H1 (cell line): ENCODE measurements around the gene CERS1. TPM values are rescaled to one million over a fixed set of nuclear protein-coding genes. Genes with fewer than 3 reads are reported as not detected.
A peak's percentile ranks its signal among the peaks of the same experiment; 100 is the strongest.

ENCODE experiments used
- CTCF ChIA-PET: fragments of 300-600 bp; sonication (Branson Sonifier 250); formaldehyde crosslinking; loops from one replicate; lab custom pipeline; 2021; ENCODE audit not compliant: partially characterized antibody; lab: Charles Lee
- POLR2A ChIA-PET: fragments of 300-600 bp; sonication (Branson Sonifier 250); formaldehyde crosslinking; loops from one replicate; lab custom pipeline; 2021; ENCODE audit warnings: inconsistent platforms; ENCODE audit not compliant: partially characterized antibody; lab: Charles Lee
- DNase-seq, 2 experiments: peaks; one replicate each; pipeline versions ENCODE4 v3.0.0 to v3.0.0-alpha.2; 2010 to 2022; ENCODE audit warnings: low spot score in 2 of 2, low read depth in 1 of 2, mixed read lengths in 1 of 2
- FAIRE-seq: peaks from 2 replicates; lab custom pipeline; 2011; peaks lifted over from hg19 to GRCh38; lab: Jason Lieb, UNC
- H2AFZ ChIP-seq: 2 replicates; pipeline ENCODE4 v1.8.1; 2012; ENCODE audit warnings: low read length, inconsistent platforms
- H2AK5ac ChIP-seq: 2 replicates; pipeline ENCODE4 v1.6.1; 2013; ENCODE audit warnings: low read depth, low read length
- H2BK120ac ChIP-seq: replicated peaks from 2 replicates; pipeline ENCODE3; 2013; ENCODE audit warnings: low read depth, low read length, inconsistent platforms
- H2BK12ac ChIP-seq: 2 replicates; pipeline ENCODE4 v1.6.1; 2013; ENCODE audit warnings: low read depth, low read length
- H2BK15ac ChIP-seq: 2 replicates; pipeline ENCODE4 v1.6.1; 2013; ENCODE audit warnings: low read length
- H2BK20ac ChIP-seq: 2 replicates; pipeline ENCODE4 v1.6.1; 2013; ENCODE audit warnings: low read length
- H2BK5ac ChIP-seq: 2 replicates; pipeline ENCODE4 v1.6.1; 2013; ENCODE audit warnings: low read depth, low read length
- H3K14ac ChIP-seq: 2 replicates; pipeline ENCODE4 v1.6.1; 2013; ENCODE audit warnings: inconsistent platforms; ENCODE audit not compliant: insufficient read length
- H3K18ac ChIP-seq: 2 replicates; pipeline ENCODE4 v1.6.1; 2013; ENCODE audit warnings: low read length; ENCODE audit errors: extremely low read depth
- H3K23ac ChIP-seq: 2 replicates; pipeline ENCODE4 v1.6.1; 2013; ENCODE audit warnings: inconsistent platforms; ENCODE audit not compliant: insufficient read length
- H3K23me2 ChIP-seq: 2 replicates; pipeline ENCODE4 v1.6.1; 2013; ENCODE audit warnings: low read depth, low read length
- H3K27ac ChIP-seq: 2 replicates; pipeline ENCODE4 v1.6.1; 2011; ENCODE audit warnings: low read depth, low read length, inconsistent platforms
- H3K27me3 ChIP-seq, 4 experiments: replicated peaks in 1 of 4; 1 replicate in 1 of 4; 2 replicates in 3 of 4; pipeline versions ENCODE4 v1.6.1 to v1.8.1; 2011 to 2013; ENCODE audit warnings: low read length in 3 of 4, mild to moderate bottlenecking in 3 of 4, inconsistent platforms in 2 of 4, mixed read lengths in 2 of 4, moderate library complexity in 1 of 4; ENCODE audit not compliant: control insufficient read depth in 3 of 4, insufficient read depth in 3 of 4; ENCODE audit errors: extremely low read depth in 1 of 4
- H3K36me3 ChIP-seq, 4 experiments: 2 replicates each; pipeline versions ENCODE4 v1.6.1 to v1.8.1; 2011 to 2013; ENCODE audit warnings: mild to moderate bottlenecking in 4 of 4, low read length in 3 of 4, moderate library complexity in 2 of 4, control low read depth in 1 of 4, inconsistent platforms in 1 of 4; ENCODE audit not compliant: insufficient read depth in 4 of 4, control insufficient read depth in 2 of 4
- H3K4ac ChIP-seq: replicated peaks from 2 replicates; pipeline ENCODE3; 2013; ENCODE audit warnings: low read length, low read depth, mixed read lengths, inconsistent platforms; ENCODE audit not compliant: insufficient read length
- H3K4me1 ChIP-seq, 4 experiments: replicated peaks in 1 of 4; 1 replicate in 1 of 4; 2 replicates in 3 of 4; pipeline versions ENCODE4 v1.6.1 to v1.8.1; 2011 to 2013; ENCODE audit warnings: low read length in 3 of 4, inconsistent platforms in 2 of 4, mixed read lengths in 1 of 4; ENCODE audit not compliant: insufficient read depth in 4 of 4, control insufficient read depth in 3 of 4
- H3K4me2 ChIP-seq, 2 experiments: 2 replicates each; pipeline versions ENCODE4 v1.6.1 to v1.8.1; 2011 to 2013; ENCODE audit warnings: low read depth in 2 of 2, low read length in 2 of 2, control low read depth in 1 of 2, inconsistent platforms in 1 of 2, mild to moderate bottlenecking in 1 of 2; ENCODE audit not compliant: insufficient read depth in 1 of 2
- H3K4me3 ChIP-seq, 4 experiments: fragments of 200-600, 300-600 bp in 1 of 4; sonication (generic), shearing (Covaris generic), sonication (Bioruptor Twin) in 1 of 4; 2 replicates each; pipeline versions ENCODE4 v1.5.1 to v1.8.1; 2011 to 2016; ENCODE audit warnings: low read length in 4 of 4, low read depth in 3 of 4, control low read depth in 2 of 4, inconsistent platforms in 2 of 4, mild to moderate bottlenecking in 2 of 4, mixed read lengths in 1 of 4, moderate library complexity in 1 of 4; ENCODE audit not compliant: insufficient read depth in 2 of 4; ENCODE audit errors: extremely low read depth in 1 of 4
- H3K56ac ChIP-seq: replicated peaks from 2 replicates; pipeline ENCODE3; 2013; ENCODE audit warnings: low read depth, mild to moderate bottlenecking, mixed read lengths, low read length, inconsistent platforms; ENCODE audit not compliant: insufficient read length
- H3K79me1 ChIP-seq: 2 replicates; pipeline ENCODE4 v1.6.1; 2013; ENCODE audit warnings: low read depth, low read length, control low read depth
- H3K79me2 ChIP-seq, 2 experiments: 2 replicates each; pipeline versions ENCODE4 v1.6.1 to v1.8.1; 2012 to 2013; ENCODE audit warnings: low read length in 2 of 2, mild to moderate bottlenecking in 2 of 2, inconsistent platforms in 1 of 2; ENCODE audit not compliant: insufficient read depth in 2 of 2, control insufficient read depth in 1 of 2
- H3K9ac ChIP-seq, 4 experiments: replicated peaks in 1 of 4; 1 replicate in 1 of 4; 2 replicates in 3 of 4; pipeline versions ENCODE4 v1.6.1 to v1.8.1; 2011 to 2013; ENCODE audit warnings: low read depth in 3 of 4, low read length in 3 of 4, control low read depth in 2 of 4, mild to moderate bottlenecking in 2 of 4, moderate library complexity in 2 of 4, inconsistent platforms in 1 of 4; ENCODE audit errors: extremely low read depth in 1 of 4
- H3K9me3 ChIP-seq, 2 experiments: 2 replicates each; pipeline versions ENCODE4 v1.6.1 to v1.8.1; 2012 to 2013; ENCODE audit warnings: mild to moderate bottlenecking in 2 of 2, moderate library complexity in 2 of 2, control low read depth in 1 of 2, inconsistent platforms in 1 of 2, low read depth in 1 of 2, low read length in 1 of 2, mixed read lengths in 1 of 2; ENCODE audit not compliant: insufficient read depth in 2 of 2
- H4K20me1 ChIP-seq, 2 experiments: replicated peaks in 1 of 2; 2 replicates each; pipeline versions ENCODE3 to v1.8.1; 2011 to 2013; ENCODE audit warnings: inconsistent platforms in 2 of 2, low read length in 2 of 2, mild to moderate bottlenecking in 1 of 2; ENCODE audit not compliant: insufficient read depth in 2 of 2, control insufficient read depth in 1 of 2
- H4K5ac ChIP-seq: 2 replicates; pipeline ENCODE4 v1.6.1; 2013; ENCODE audit warnings: low read length, low read depth, mixed read lengths, inconsistent platforms; ENCODE audit not compliant: insufficient read length
- H4K8ac ChIP-seq: 2 replicates; pipeline ENCODE4 v1.8.0; 2013; ENCODE audit warnings: mild to moderate bottlenecking, moderate library complexity, low read length, inconsistent platforms; ENCODE audit not compliant: insufficient read depth; ENCODE audit errors: extremely low read depth
- H4K91ac ChIP-seq: replicated peaks from 2 replicates; pipeline ENCODE3; 2013; ENCODE audit warnings: low read length, mixed read lengths, inconsistent platforms; ENCODE audit not compliant: insufficient read length
- CHD2 ChIP-seq: IDR thresholded peaks from 2 replicates; pipeline ENCODE4 v1.6.1; 2012; ENCODE audit warnings: low read length, improper control_type of control experiment
- FOSL1 ChIP-seq: IDR thresholded peaks from 2 replicates; pipeline ENCODE4 v1.6.1; 2011; ENCODE audit warnings: mild to moderate bottlenecking, low read depth, low read length, moderate library complexity; ENCODE audit not compliant: insufficient read depth
- KDM1A ChIP-seq: fragments of 200-600, 300-600 bp; sonication (generic); IDR thresholded peaks from 2 replicates; pipeline ENCODE4 v1.7.1; 2016; ENCODE audit warnings: mild to moderate bottlenecking, low read length, borderline replicate concordance
- RNF2 ChIP-seq: fragments of 200-900, 300-1000 bp; sonication (generic); IDR thresholded peaks from 2 replicates; pipeline ENCODE4 v1.7.1; 2016; ENCODE audit warnings: borderline replicate concordance, low read depth, mild to moderate bottlenecking, antibody characterized with exemption, low read length; ENCODE audit not compliant: poor library complexity, severe bottlenecking; ENCODE audit errors: missing control alignments
- WGBS, 2 experiments: shearing (Covaris generic) in 1 of 2; methylation state at CpG; one replicate each; pipeline versions ENCODE4 v1.1.6 to v1.1.7; 2013 to 2015; ENCODE audit warnings: low lambda C conversion rate in 2 of 2, mixed read lengths in 2 of 2, inconsistent platforms in 1 of 2, low coverage in 1 of 2, missing lambda C conversion rate in 1 of 2; ENCODE audit not compliant: insufficient replicate concordance in 2 of 2, insufficient coverage in 1 of 2, insufficient read length in 1 of 2; ENCODE audit errors: extremely low coverage in 1 of 2, missing lambda C conversion rate in 1 of 2; 5-methylcytosine and 5-hydroxymethylcytosine counted together
- polyA plus RNA-seq, 7 experiments: library from polyadenylated mRNA; depleted of rRNA in 3 of 7; stranded (reverse) in 5 of 7; unstranded in 2 of 7; fragments of >200 nt in 5 of 7; fragments of 200-250 nt in 2 of 7; gene quantifications; 1 replicate in 5 of 7; 2 replicates in 1 of 7; 4 replicates in 1 of 7; pipeline versions ENCODE4 v1.2.1 to v1.2.3, GENCODE V29; 2011 to 2013; ENCODE audit warnings: missing spikeins in 2 of 7, mixed read lengths in 2 of 7
- total RNA-seq: library from RNA; stranded (reverse); fragmentation: NEBNext Ultra II Directional; extraction: Animal tissue kit (Norgen Biotek cat#: 25700); gene quantifications from 2 replicates; pipeline ENCODE4 v1.2.1, GENCODE V29; 2021

Gene CERS1
- total and polyA plus RNA-seq, 2 of the 8 experiments (the other 6 are each of a cell fraction or from before 2014, with no cell fraction given), result 18.6 to 51.0 TPM

GRCh38 chr19:18833141-18833476, 62.8 kb downstream of the CERS1 start:
- no peak overlapping the region for H3K14ac ChIP-seq
- peaks cover 11% of the 10 kb centered on the region for H3K23me2 ChIP-seq
- H3K56ac ChIP-seq, result no peak overlapping the region
- no peak for FAIRE-seq
- H3K79me1 ChIP-seq, result peaks cover 20% of the 10 kb centered on the region
- no peak for DNase-seq
- no peaks in the 10 kb centered on the region for H3K9me3 ChIP-seq
- no peak overlapping the region for H2BK120ac ChIP-seq
- 21% methylated on average over 9 of the region's 9 CpGs; no CpG with 5 or more reads in 1 of the 2 experiments for WGBS, 2 experiments
- H2BK20ac ChIP-seq, result no peak overlapping the region
- H2AK5ac ChIP-seq, result no peak overlapping the region
- H3K27me3 ChIP-seq, result peaks cover 0 to 6% (median 0%) of the 10 kb centered on the region in 4 experiments; a peak in 2 of 7 replicates
- H3K79me2 ChIP-seq, result peaks cover 34 to 58% of the 10 kb centered on the region in 2 experiments
- H2BK5ac ChIP-seq, result no peak overlapping the region; the same call in 1 of the 2 replicates
- H3K4me3 ChIP-seq, result peak overlapping the region; percentile 80 to 99 (median 84)
- no peak overlapping the region for H3K23ac ChIP-seq
- H3K27ac ChIP-seq, result no peak overlapping the region
- CTCF ChIA-PET, result interaction anchor here (0.9 to 10.4 kb wide), 10 partner anchors 10 to 313 kb away, joined by 3 to 79 read pairs (median 4); no protein-coding TSS in a partner anchor
- peaks cover 3 to 15% (median 10%) of the 10 kb centered on the region in 4 experiments for H3K4me1 ChIP-seq
- H3K4me2 ChIP-seq, result peak overlapping the region; percentile 87 to 95
- H4K91ac ChIP-seq, result no peak overlapping the region
- H2BK12ac ChIP-seq, result no peak overlapping the region
- H4K8ac ChIP-seq, result peak overlapping the region; percentile 91; the same call in 1 of the 2 replicates
- POLR2A ChIA-PET, result interaction anchor here (1.1 to 3.4 kb wide), 6 partner anchors 8 to 61 kb away, joined by 3 to 18 read pairs (median 6); partner anchors contain the start of gene COMP
- no peak overlapping the region for H4K5ac ChIP-seq
- H3K9ac ChIP-seq, result peak overlapping the region; percentile 46 to 86 (median 78)
- H3K18ac ChIP-seq, result no peak overlapping the region
- H3K36me3 ChIP-seq, result peaks cover 0 to 13% (median 7%) of the 10 kb centered on the region in 4 experiments; a peak in 4 of 8 replicates
- H4K20me1 ChIP-seq, result peaks cover 36 to 44% of the 10 kb centered on the region in 2 experiments
- no peak overlapping the region for H2AFZ ChIP-seq
- H3K4ac ChIP-seq, result no peak overlapping the region
- TF ChIP-seq CHD2, result no peak
- no peak for TF ChIP-seq RNF2
- TF ChIP-seq FOSL1, result no peak
- no peak for TF ChIP-seq KDM1A
- TF ChIP-seq, all 59 proteins: peak for 0
- H2BK15ac ChIP-seq, result no peak overlapping the region
